HG03280 (cell line): ENCODE measurements around the gene PKP3.
"Not testable (repeated sequence)": the region's sequence is repeated elsewhere in the genome, so short reads cannot be mapped to it uniquely, and the experiment has no call there.

Experiments used
- ATAC-seq: cut with Tn5 transposase; IDR thresholded peaks from one replicate; pipeline ENCODE4 v1.9.1; 2021; ENCODE audit warnings: mild to moderate bottlenecking, moderate library complexity; ENCODE audit not compliant: unreplicated experiment

Gene PKP3

DNA sequence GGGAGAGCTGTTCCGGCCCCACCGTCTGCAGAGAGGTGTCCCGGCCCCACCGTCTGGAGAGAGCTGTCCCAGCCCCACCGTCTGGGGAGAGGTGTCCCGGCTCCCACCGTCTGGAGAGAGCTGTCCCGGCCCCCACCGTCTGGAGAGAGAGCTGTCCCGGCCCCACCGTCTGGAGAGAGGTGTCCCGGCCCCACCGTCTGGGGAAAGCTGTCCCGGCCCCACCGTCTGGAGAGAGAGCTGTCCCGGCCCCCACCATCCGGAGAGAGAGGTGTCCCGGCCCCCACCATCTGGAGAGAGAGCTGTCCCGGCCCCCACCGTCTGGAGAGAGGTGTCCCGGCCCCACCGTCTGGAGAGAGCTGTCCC, 30.6 kb upstream of the PKP3 start:
- ATAC-seq = not testable (repeated sequence)

DNA sequence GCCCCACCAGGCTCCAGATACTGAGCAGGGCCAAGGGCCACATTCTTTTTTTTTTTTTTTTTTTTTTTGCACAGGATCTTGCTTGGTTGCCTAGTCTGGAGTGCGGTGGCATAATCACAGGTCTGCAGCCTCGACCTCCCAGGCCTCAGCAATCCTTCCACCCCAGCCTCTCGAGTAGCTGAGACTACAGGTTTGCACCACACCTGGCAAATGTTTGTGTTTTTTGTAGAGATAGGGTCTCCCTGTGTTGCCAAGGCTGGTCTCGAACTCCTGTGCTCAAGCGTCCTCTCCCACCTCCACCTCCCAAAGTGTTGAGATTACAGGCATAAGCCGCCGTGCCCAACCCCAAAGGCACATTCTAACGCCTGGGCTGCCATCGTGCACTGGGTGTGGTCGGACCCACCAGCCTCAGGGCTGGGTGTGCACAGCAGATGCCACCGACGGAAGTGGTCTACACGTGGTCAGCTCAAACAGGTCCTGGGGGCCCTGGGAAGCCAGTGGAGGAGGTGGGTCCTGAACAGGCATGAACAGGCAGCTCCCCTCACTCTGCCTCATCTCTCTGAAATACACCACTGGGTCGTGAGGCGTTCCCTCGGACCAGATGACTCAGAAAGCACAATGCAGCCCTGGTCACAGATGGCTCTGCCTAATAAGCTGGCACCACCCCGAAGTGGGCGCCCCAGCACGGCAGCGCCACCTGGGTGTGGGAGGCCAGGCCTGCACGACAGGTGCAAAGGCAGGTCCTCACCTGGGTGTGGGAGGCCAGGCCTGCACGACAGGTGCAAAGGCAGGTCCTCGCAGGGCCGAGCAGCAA, 29.9 kb upstream of the PKP3 start:
- no peak for ATAC-seq

DNA sequence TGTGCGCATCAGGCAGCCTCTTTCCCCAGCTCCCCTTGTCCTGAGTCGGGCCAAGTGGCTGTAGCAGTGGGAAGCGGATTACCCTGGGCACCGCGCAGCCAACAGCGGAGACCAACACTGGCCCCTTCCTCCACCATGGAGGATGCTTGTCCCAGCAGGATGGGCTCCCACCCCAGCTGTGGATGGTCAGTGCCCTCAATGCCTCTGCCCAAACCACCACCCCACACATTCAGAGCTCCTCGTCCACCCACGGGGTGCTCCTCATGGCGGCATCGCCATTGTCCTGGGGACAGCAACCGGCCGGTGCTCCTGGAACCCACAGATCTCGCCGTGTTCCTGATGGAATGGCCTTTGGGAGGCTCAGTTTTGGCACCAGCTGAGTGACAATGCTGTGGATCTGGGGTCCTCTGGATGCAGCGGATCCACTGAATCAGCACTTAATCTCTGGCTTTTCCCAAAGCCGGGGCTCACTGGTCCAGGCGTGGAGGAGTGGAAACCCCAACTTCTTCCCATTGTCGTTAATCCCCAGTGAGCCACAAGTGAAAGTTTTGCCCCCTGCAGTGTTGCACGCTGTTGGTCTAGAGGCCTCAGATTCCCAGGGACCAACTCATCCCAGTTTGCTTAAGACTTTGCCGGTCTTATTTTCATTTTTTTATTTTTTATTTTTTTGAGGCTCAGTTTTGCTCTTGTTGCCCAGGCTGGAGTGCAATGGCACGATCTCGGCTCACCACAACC, 28.9 kb upstream of the PKP3 start:
- no peak for ATAC-seq

DNA sequence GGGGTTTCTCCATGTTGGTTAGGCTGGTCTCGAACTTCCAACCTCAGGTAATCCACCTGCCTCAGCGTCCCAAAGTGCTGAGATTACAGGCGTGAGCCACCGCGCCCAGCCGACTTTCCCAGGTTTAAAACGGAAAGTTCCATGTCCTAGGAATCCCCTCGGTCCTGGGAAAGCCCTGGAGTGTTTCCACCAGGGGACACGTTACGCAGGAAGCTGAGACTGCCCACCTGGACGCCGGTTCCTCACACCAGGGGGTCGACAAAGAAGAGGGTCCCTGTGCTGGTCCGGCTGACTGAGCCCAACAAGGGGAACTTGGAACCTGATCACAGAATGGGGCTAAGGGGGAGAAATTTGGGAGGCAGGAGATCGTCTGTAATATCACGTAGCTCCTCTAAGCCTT, 28.2 kb upstream of the PKP3 start:
- no peak for ATAC-seq

DNA sequence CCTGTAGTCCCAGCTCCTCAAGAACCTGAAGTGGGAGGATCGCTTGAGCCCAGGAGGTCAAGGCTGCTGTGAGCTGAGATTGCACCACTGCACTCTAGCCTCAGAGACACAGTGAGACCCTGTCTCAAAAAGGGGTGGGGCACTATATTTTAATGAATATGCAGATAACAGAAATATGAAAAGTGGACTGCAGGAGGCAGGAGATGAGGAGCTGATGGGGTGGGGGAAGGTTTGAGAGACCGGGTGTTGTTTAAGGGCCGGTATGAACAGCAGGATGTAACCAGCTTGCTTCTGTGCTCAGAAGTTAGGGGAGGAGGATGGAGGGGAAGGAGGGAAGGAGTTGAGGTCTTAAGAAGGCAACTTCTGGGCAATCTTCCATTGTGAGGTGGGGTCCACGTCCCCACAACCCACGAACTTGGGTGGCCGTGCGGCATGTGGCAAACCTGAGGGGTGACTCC, 26.0 kb upstream of the PKP3 start:
- no peak for ATAC-seq

DNA sequence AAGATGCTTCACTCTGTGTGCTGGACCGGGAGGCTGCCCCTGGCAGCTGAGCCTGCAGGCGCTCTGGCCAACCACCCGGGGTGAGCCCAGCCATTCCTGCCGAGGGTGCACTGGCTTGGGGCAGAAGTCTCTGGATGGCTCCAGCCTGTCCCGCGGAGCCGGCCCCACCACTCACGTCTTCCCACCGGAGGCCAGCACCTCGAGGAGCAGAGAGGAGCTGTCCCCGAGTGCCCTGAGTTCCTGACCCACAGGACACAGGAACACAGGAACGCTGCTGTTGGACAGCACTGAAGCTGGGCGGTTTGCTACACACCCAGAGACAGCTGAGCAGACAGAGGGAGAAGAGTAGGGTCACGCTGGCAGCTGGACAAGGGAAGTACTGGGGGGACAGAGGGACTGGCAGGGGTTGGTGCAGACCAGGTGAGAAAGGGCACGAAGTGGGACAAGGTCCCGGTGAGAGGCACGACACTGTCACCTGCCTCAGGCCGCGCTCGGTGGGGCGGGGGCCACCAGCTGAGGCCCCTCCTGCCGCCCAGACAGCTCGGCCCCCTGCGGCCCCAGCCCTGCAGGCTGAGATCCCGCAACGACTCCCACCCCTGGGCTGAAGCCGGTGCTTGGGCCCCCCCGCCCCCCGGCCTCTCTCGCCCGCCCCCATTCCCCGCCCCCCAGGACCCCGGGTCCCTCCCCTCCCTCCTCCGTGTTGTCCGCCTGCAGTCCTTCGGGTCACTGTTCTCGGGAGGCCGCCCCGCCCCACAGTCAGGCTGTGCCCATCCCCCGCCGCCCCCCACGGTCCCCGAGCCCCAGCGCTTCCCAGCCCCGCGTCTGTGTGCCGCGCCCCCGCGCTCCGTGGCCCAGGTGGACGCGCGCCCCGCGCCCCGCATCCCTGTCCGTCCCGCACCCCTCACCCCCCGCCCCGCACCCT, 25.3 kb upstream of the PKP3 start:
- ATAC-seq = no peak

DNA sequence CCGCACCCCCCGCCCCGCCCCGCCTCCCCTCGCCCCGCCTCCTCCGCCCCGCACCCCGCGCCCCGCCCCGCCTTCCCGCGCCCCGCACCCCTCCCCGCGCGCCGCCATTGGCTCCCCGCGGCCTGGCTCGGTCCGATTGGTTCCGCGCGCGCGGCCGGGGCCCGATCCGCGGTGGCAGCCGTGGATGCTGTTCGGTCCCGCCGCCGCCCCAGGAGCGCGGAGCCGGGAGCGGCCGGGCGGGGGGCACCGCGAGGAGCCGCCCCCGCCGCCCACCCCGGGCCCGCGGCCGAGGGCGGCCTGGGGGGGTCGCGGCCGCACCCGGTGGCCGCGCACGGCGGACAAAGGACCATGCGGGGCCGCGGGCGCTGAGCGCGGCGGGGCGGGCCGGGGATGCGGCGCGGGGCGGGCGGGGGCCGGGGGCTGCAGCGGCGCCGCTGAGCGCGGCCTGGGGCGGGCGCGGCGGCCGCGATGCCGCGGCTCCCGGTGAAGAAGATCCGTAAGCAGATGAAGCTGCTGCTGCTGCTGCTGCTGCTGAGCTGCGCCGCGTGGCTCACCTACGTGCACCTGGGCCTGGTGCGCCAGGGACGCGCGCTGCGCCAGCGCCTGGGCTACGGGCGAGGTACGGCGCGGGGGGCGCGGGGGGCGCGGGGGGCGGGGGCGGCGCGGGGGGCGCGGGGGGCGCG, 24.5 kb upstream of the PKP3 start, which contains the start of gene B4GALNT4:
Gene B4GALNT4, plus strand, starts transcription at position 164 of the 683 bp plus-strand sequence. Its CDS starts 305 bp downstream, at position 469.
- ATAC-seq = no peak

DNA sequence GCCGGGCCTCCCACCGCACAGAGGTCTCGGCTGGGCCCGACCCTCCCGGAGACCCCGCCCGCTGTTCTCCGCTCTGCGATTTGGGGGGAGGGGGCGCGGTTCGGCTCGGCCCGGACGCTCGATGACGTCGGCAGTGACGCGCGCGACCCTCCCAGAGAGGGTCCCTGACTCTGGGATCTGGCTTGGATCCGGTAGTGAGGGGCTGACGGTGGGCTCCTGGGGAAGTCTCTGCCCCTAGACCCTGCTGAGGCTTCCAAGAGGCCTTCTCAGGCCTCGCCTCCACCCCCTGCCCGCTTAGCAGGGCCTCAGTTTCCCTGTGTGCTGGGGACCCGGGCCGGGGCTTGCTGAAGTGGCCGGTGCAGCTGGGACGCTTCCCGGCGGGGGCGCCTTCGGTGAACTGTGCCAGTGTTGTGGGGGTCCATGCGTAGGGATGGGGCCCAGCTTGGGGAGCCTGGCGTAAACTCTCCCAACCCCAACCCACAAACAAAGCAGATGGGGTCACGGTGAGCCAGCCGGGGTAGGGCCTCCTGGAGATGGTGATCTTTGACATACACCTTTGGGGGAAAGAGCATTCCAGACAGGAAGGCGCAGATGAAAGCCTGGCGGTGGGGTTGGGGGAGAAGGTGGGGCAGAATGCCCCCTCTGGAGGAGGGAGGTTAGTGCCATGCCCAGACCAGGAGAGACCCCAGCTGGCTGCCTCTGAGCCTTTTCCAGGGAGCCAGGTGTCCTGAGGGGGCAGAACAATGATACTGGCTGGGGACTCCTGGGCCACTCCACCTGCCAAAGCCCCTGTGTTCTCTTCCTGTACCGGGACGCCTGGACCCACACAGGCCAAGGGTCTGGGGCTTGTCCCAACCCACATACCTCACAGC, 23.7 kb upstream of the PKP3 start:
- ATAC-seq = no peak

DNA sequence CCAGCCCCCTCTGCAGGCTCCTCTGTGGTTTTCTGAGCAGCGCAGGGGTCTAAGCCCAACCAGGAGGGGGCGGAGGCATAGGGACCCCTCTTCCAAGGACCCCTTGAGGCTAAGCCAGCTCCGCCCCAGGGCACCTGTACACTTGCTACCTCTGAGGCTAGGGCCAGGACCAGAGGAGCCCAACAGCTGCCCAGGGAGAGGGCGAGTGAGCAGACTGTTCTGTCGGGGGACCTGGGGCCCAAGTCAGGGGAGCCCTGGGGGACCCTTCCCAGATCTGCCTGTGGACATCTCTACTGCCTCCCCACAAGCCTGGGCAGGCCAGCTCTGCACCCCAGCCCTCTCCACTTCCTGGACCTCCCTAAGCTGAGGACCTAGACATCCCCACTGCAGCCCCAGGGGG, 23.0 kb upstream of the PKP3 start:
- ATAC-seq = no peak

DNA sequence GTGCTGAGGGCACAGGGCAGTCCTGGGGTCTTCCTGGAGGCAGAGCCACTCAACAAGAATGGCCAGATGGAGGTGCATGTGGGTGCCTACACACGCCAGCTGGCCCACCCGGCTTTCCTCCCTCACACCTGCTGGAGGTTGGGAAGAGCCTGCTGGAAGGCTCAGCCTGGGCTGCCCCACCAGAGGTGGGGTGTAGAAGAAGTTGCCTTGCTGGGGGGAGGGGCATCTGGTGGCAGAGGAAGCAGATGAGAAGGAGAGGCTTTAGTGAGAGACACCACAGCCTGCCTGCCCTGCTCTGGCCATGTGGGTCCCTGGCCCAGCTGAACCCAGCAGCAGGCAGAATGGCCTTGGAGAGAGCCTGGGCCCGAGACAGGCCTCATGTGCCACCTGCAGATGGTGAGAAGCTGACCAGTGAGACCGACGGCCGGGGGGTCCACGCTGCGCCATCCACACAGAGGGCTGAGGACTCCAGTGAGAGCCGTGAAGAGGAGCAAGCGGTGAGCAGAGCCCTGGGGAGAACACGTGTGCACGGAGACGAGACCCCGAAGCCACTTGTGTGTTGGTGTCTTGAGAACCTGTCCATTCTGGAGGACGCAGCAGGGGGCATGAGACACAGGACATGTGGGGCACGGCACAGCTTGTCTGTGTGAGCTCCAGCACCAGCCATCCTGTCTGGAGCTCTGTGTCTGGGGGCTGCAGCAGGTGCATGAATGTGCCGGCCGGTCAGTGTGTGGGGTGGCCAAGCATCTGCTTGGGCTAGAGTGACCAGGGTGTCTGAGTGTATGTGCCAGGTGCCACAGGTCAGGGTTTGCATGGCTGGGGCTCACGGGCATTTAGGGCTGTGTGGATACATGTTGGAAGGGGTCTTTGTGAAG, 22.1 kb upstream of the PKP3 start:
- no peak for ATAC-seq

DNA sequence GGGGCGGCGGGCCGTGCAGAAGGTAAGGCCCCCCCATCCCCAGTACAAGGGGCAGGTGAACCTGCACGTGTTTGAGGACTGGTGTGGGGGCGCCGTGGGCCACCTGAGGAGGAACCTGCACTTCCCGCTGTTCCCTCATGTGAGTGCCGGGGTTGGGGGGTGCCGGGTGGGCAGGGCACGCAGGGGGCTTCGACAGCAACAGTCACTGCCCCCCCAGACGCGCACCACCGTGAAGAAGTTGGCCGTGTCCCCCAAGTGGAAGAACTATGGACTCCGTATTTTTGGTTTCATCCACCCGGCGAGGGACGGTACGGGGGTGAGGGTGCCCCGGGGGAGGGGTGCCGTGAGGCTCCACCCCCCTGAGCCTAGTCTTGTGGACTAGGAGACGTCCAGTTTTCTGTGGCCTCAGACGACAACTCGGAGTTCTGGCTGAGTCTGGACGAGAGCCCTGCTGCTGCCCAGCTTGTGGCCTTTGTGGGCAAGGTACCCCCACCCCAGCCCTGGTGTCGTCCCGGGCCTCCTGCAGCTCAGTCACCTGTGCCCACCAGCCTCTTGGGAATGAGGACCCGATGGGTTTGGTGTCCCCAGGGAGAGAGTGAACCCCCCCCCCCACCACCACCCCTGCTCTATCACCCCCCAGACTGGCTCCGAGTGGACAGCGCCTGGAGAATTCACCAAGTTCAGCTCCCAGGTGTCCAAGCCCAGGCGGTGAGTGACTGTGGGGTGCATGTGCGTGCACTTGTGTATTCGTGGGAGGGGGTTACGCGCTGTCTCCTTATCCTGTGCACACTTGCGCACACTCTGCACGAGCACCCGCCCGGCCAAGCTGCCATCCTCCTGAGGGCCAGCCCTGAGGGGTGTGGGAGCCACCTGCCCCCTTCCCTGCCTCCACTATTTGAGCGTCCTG, 20.9 kb upstream of the PKP3 start:
- ATAC-seq = no peak

DNA sequence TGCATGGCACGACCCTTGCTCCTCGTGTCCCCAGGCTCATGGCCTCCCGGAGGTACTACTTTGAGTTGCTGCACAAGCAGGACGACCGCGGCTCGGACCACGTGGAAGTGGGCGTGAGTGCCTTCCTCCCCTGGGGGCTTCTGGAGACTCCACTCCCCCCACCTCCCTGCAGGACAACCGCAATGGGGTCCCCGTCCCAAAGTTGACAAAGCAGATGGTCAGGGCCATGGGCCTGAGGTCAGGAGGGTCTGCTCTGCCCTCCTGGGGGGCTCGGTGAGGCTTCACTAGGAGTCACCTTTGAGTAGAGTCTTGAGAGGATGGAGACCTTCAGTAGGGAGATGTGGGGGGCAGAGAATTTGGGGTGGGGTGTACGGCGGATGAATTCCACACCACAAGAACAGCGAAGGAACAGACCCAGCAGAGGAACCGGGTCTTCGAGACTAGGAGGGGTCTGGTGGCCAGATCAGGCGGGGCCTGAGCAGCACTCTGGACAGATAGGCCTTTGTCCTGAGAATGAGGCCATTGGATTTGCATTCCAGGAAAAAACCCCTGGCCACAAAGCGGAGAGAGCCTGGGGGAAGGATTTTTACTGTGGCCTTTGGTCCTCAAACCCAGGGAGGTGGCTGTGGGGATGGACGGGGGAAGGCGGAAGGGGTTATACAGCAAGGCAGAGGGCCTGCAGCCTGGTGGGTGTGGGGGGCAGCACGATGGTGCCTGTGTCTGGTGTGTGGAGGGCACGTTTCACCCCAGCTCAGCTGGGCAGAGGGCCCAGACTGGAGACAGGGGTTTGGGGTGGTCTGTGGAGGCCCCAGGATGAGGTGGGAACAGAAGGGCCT, 20.1 kb upstream of the PKP3 start:
- ATAC-seq = no peak

DNA sequence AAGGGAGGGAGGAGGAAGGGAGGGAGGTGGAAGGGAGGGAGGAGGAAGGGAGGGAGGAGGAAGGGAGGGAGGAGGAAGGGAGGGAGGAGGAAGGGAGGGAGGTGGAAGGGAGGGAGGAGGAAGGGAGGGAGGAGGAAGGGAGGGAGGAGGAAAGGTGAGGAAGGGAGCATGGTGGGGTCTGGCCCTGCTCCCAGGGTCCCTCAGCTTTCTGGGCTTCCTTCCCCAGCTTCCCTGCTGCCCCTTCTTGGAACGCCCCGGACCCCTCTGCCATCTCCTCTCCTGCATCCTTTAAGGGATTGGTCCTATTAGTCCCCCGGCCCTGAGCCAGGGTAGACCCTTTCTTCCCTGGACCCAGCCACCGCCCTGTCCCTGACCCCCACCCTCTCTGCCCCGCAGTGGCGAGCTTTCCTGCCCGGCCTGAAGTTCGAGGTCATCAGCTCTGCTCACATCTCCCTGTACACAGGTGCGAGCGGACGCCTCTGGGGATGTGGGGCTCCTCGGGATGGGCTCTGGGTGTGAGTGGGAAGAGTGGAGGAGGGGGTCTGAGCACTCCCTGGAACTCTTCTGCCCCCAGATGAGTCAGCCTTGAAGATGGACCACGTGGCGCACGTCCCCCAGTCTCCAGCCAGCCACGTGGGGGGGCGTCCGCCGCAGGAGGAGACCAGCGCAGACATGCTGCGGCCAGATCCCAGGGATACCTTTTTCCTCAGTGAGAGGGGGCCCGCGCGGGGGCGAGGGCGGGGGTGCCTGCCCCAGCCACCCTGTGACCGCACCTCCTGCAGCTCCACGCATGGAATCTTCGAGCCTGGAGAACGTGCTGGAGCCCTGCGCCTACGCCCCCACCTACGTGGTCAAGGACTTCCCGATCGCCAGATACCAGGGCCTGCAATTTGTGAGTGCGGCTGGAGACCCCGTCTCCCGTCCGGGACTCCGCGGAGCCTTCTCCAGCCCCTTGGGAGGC, 18.7 kb upstream of the PKP3 start:
- no peak for ATAC-seq

DNA sequence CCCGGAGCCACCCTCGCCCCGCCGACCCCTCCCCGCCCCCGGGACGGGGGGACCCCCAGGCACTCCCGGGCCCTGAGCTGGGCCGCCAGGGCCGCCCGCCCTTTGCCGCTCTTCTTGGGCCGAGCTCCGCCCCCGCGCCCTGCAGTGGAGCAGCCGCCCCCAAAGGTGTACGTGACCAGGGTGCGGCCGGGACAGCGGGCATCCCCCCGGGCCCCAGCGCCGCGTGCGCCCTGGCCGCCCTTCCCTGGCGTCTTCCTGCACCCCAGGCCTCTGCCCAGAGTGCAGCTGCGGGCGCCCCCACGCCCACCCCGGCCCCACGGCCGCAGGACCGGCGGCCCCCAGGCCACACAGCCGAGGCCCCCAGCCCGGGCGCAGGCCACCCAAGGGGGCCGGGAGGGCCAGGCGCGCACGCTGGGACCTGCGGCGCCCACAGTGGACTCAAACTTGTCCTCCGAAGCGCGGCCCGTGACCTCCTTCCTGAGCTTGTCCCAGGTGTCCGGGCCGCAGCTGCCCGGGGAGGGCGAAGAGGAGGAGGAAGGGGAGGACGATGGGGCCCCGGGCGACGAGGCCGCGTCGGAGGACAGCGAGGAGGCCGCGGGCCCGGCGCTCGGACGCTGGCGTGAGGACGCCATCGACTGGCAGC, 17.4 kb upstream of the PKP3 start:
- no peak for ATAC-seq

DNA sequence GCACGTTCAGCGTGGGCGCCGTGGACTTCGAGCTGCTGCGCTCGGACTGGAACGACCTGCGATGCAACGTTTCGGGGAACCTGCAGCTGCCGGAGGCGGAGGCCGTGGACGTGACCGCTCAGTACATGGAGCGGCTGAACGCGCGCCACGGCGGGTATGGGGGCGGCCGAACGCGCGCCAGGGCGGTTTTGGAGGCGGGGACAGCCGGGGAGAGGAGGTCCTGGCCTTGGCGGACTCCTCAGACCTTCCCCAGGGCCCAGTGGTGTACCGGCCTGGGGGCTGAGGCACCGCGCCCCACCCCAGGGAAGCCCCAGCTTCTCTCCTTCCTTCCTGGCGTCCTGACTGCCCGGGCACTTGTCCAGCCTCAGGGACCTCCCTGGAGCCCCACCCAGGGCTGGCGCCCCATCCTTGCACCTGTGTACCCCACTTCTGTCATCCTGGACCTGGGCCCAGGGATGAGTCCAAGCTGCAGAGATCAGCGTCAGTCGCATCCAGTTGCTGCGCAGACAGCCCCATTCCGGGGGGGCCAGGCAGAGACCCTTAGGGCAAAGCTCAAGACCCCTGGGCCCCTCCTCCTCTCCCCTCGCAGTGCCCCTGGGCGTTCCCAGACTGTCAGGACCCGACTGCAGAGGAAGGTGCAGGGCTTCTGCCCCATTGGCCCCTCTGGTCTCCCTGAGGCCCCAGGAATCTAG, 16.7 kb upstream of the PKP3 start:
- ATAC-seq = no peak
